DOHH2 (cell line): Measurements from ENCODE around the gene PRKD2.
"Not testable (repeated sequence)": the region's sequence is repeated elsewhere in the genome, so short reads cannot be mapped to it uniquely, and the experiment has no call there.

Source experiments
- H3F3A ChIP-seq: fragments of 200-600 bp; sonication (generic), shearing (Covaris generic); 2 replicates; pipeline ENCODE4 v1.6.0; 2016; ENCODE audit warnings: antibody characterized with exemption, mild to moderate bottlenecking; ENCODE audit not compliant: control insufficient read depth, insufficient read depth
- H3K27ac ChIP-seq: fragments of 200-600 bp; sonication (generic); 2 replicates; pipeline ENCODE4 v1.5.1; 2014; ENCODE audit warnings: low read depth, mild to moderate bottlenecking, low read length, moderate library complexity
- H3K27me3 ChIP-seq: fragments of 200-600 bp; sonication (generic); 2 replicates; pipeline ENCODE4 v1.6.1; 2014; ENCODE audit warnings: mild to moderate bottlenecking, low read length, mixed read lengths; ENCODE audit not compliant: control insufficient read depth
- H3K36me3 ChIP-seq: fragments of 200-600 bp; sonication (generic); 2 replicates; pipeline ENCODE4 v1.6.1; 2014; ENCODE audit warnings: mild to moderate bottlenecking, low read length, moderate library complexity, mixed read lengths; ENCODE audit not compliant: control insufficient read depth
- H3K4me1 ChIP-seq: fragments of 200-600 bp; sonication (generic); 2 replicates; pipeline ENCODE4 v1.6.1; 2014; ENCODE audit warnings: mild to moderate bottlenecking, low read length, mixed read lengths; ENCODE audit not compliant: control insufficient read depth
- H3K4me2 ChIP-seq: fragments of 200-600 bp; sonication (generic); 2 replicates; pipeline ENCODE4 v1.6.0; 2014; ENCODE audit warnings: mild to moderate bottlenecking, low read length, moderate library complexity
- H3K4me3 ChIP-seq: fragments of 200-600 bp; sonication (generic); 2 replicates; pipeline ENCODE4 v1.5.1; 2014; ENCODE audit warnings: mild to moderate bottlenecking, low read length, mixed read lengths
- H3K79me2 ChIP-seq: fragments of 200-600 bp; sonication (generic); 2 replicates; pipeline ENCODE4 v1.6.1; 2014; ENCODE audit warnings: mild to moderate bottlenecking, low read length, mixed read lengths; ENCODE audit not compliant: control insufficient read depth
- H3K9me2 ChIP-seq: fragments of 200-600 bp; sonication (generic); replicated peaks from 2 replicates; pipeline ENCODE4 v1.6.1; 2014; ENCODE audit warnings: mild to moderate bottlenecking, low read length, mixed read lengths; ENCODE audit not compliant: control insufficient read depth
- H3K9me3 ChIP-seq: fragments of 200-600 bp; sonication (generic); 2 replicates; pipeline ENCODE4 v1.6.1; 2014; ENCODE audit warnings: antibody characterized with exemption, low read length, mixed read lengths; ENCODE audit not compliant: control insufficient read depth, insufficient read depth
- H4K20me1 ChIP-seq: fragments of 200-600 bp; sonication (generic); 2 replicates; pipeline ENCODE4 v1.6.0; 2014; ENCODE audit warnings: low read depth, mild to moderate bottlenecking, antibody characterized with exemption, low read length, moderate library complexity; ENCODE audit not compliant: control insufficient read depth, insufficient read depth
- EZH2phosphoT487 ChIP-seq: fragments of 200-600 bp; sonication (generic); IDR thresholded peaks from 2 replicates; pipeline ENCODE4 v1.6.1; 2017; ENCODE audit warnings: borderline replicate concordance, mild to moderate bottlenecking, antibody characterized with exemption, low read length, moderate library complexity, mixed read lengths
- TF ChIP-seq, protein P1 (sequence below): fragments of 200-600 bp; sonication (generic); IDR thresholded peaks from one replicate; pipeline ENCODE4 v1.5.1; 2014; ENCODE audit warnings: antibody characterized with exemption, mild to moderate bottlenecking, low read depth, low read length; ENCODE audit not compliant: poor library complexity, severe bottlenecking

PRKD2 gene

GRCh38 chr19:46713781-46714443 lies 3.0 kb downstream of the PRKD2 start:
- Histone ChIP-seq H4K20me1 (no peaks in the 10 kb centered on the region), H3K27ac (peak overlapping the region; percentile 93), H3K4me1 (peaks cover 40% of the 10 kb centered on the region), H3K9me2 (no peaks in the 10 kb centered on the region), H3K79me2 (peaks cover 50% of the 10 kb centered on the region), H3K36me3 (peaks cover 67% of the 10 kb centered on the region), H3K4me2 (peak overlapping the region; percentile 100), H3K9me3 (no peaks in the 10 kb centered on the region), H3K27me3 (no peaks in the 10 kb centered on the region), H3K4me3 (peak overlapping the region; percentile 88), H3F3A (peaks cover 29% of the 10 kb centered on the region)
- TF ChIP-seq, protein P1, sequence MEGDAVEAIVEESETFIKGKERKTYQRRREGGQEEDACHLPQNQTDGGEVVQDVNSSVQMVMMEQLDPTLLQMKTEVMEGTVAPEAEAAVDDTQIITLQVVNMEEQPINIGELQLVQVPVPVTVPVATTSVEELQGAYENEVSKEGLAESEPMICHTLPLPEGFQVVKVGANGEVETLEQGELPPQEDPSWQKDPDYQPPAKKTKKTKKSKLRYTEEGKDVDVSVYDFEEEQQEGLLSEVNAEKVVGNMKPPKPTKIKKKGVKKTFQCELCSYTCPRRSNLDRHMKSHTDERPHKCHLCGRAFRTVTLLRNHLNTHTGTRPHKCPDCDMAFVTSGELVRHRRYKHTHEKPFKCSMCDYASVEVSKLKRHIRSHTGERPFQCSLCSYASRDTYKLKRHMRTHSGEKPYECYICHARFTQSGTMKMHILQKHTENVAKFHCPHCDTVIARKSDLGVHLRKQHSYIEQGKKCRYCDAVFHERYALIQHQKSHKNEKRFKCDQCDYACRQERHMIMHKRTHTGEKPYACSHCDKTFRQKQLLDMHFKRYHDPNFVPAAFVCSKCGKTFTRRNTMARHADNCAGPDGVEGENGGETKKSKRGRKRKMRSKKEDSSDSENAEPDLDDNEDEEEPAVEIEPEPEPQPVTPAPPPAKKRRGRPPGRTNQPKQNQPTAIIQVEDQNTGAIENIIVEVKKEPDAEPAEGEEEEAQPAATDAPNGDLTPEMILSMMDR, result no peak
- TF ChIP-seq EZH2phosphoT487, result no peak

DNA sequence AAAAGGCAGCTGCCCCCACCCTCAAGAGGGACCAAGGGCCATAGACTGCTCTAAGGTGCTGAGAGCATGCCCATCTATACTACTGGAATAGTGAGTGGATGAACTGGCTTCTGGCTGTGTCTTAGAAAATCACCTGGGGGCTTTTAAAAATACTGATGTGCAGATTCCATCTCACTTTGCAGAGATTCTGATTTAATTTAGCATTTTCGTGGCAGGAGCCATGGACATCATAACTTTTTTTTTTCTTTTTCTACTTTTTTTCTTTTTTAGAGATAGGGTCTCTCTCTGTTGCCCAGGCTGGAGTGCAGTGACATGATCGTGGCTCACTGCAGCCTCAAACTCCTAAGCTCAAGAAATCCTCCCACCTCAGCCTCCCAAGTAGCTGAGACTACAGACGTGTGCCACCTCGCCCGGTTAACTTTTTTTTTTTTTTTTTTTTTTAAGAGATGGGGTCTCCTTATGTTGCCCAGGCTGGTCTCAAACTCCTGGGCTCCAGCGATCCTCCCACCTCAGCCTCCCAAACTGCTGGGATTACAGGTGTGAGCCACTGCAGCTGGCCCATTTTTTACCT lies 4.1 kb downstream of the PRKD2 start:
- not testable (repeated sequence) for H4K20me1 ChIP-seq, H3K9me3 ChIP-seq, H3K27me3 ChIP-seq, H3K9me2 ChIP-seq, H3K4me3 ChIP-seq, H3K4me2 ChIP-seq
- H3K4me1 ChIP-seq, result peaks cover 29% of the 10 kb centered on the region
- peaks cover 50% of the 10 kb centered on the region for H3K79me2 ChIP-seq
- peaks cover 20% of the 10 kb centered on the region for H3F3A ChIP-seq
- H3K36me3 ChIP-seq, result peaks cover 62% of the 10 kb centered on the region
- H3K27ac ChIP-seq, result peak overlapping the region; percentile 93

GRCh38 chr19:46710687-46711086 lies 6.2 kb downstream of the PRKD2 start:
- Histone ChIP-seq H3K4me2 (no peak overlapping the region), H3K79me2 (peaks cover 35% of the 10 kb centered on the region), H3K27ac (no peak overlapping the region), H3K4me1 (peaks cover 23% of the 10 kb centered on the region), H3K36me3 (peaks cover 56% of the 10 kb centered on the region), H4K20me1 (no peaks in the 10 kb centered on the region), H3K4me3 (no peak overlapping the region), H3F3A (peaks cover 21% of the 10 kb centered on the region), H3K9me3 (no peaks in the 10 kb centered on the region), H3K27me3 (no peaks in the 10 kb centered on the region), H3K9me2 (no peaks in the 10 kb centered on the region)
- TF ChIP-seq, protein P1, result no peak
- no peak for TF ChIP-seq EZH2phosphoT487

GRCh38 chr19:46704379-46705076 lies 12.4 kb downstream of the PRKD2 start:
- Histone ChIP-seq H4K20me1 (peaks cover 4% of the 10 kb centered on the region; the same call in 1 of the 2 replicates), H3K4me3 (no peak overlapping the region), H3K79me2 (peaks cover 5% of the 10 kb centered on the region; the same call in 1 of the 2 replicates), H3K36me3 (peaks cover 66% of the 10 kb centered on the region), H3K9me3 (no peaks in the 10 kb centered on the region), H3F3A (0 out of 2 replicates have a peak, but pooled peaks cover 5% of the 10 kb centered on the region), H3K4me1 (peaks cover 6% of the 10 kb centered on the region; the same call in 1 of the 2 replicates), H3K4me2 (no peak overlapping the region), H3K27me3 (no peaks in the 10 kb centered on the region), H3K9me2 (no peaks in the 10 kb centered on the region), H3K27ac (no peak overlapping the region)
- TF ChIP-seq, protein P1, result peak; percentile 96
- TF ChIP-seq EZH2phosphoT487, result no peak
